Stomach (tissue), 9 donors: ENCODE measurements around the gene CCDC88B. TPM values are rescaled to one million over a fixed set of nuclear protein-coding genes. Genes with fewer than 3 reads are reported as not detected.
"Not testable (repeated sequence)": the region's sequence is repeated elsewhere in the genome, so short reads cannot be mapped to it uniquely, and the experiment has no call there.

Experiments
- DNase-seq, 2 donors: peaks; one replicate each; pipeline versions ENCODE4 v3.0.0 to v3.0.0-alpha.2; 2013 to 2019
- H3K27ac ChIP-seq, 5 donors: fragments of 200-600 bp in 4 of 5; sonication (generic) in 4 of 5; one replicate each; pipeline ENCODE4 v1.5.1; 2013 to 2019; ENCODE audit warnings: mild to moderate bottlenecking in 1 of 5, moderate library complexity in 1 of 5
- H3K27me3 ChIP-seq, 3 donors: fragments of 200-600 bp; sonication (generic); one replicate each; pipeline ENCODE4 v1.5.1; 2017 to 2019; ENCODE audit warnings: mixed run types in 1 of 3
- H3K36me3 ChIP-seq, 4 donors: fragments of 200-600 bp; sonication (generic); 1 replicate in 3 of 4; 2 replicates in 1 of 4; pipeline ENCODE4 v1.5.1; 2016 to 2019
- H3K4me1 ChIP-seq, 4 donors: fragments of 200-600 bp; sonication (generic); one replicate each; pipeline ENCODE4 v1.5.1; 2016 to 2019
- H3K4me3 ChIP-seq, 4 donors: fragments of 200-600 bp; sonication (generic) in 3 of 4; one replicate each; pipeline ENCODE4 v1.5.1; 2016 to 2019; ENCODE audit warnings: mild to moderate bottlenecking in 1 of 4
- H3K9me3 ChIP-seq, 4 donors: fragments of 200-600 bp; sonication (generic); one replicate each; pipeline ENCODE4 v1.5.1; 2016 to 2019
- EP300 ChIP-seq: sonication (generic); formaldehyde crosslinking; IDR thresholded peaks from one replicate; pipeline ENCODE4 v1.6.1; 2017; ENCODE audit warnings: antibody characterized with exemption
- POLR2A ChIP-seq, 4 donors: fragments of 450-650 bp; IDR thresholded peaks; one replicate each; pipeline ENCODE4 v1.6.1; 2016; ENCODE audit warnings: antibody characterized with exemption in 4 of 4, control low read depth in 2 of 4, mild to moderate bottlenecking in 1 of 4, moderate library complexity in 1 of 4
- POLR2AphosphoS5 ChIP-seq, 3 donors: sonication (generic); formaldehyde crosslinking; IDR thresholded peaks; one replicate each; pipeline ENCODE4 v1.6.1; 2016; ENCODE audit warnings: antibody characterized with exemption in 3 of 3
- WGBS, 5 donors: extraction: QIAGEN DNeasy Blood & Tissue Kit in 3 of 5; methylation state at CpG; one replicate each; pipeline versions ENCODE4 v1.1.5 to v1.1.7; 2013 to 2018; 5-methylcytosine and 5-hydroxymethylcytosine counted together
- intact Hi-C: fragments of 100-400 bp; cut with DNase I; formaldehyde crosslinking; loops from one replicate; pipeline ENCODE4 v1.15.1; 2023; ENCODE audit warnings: low total_unique reads
- polyA plus RNA-seq, 3 donors: library from polyadenylated mRNA; stranded (reverse); fragments of 200-250 nt; gene quantifications; one replicate each; pipeline ENCODE4 v1.2.3, GENCODE V29; 2013
- total RNA-seq, 5 donors: library from RNA; depleted of rRNA; stranded (reverse); fragments of >200 nt; gene quantifications; one replicate each; pipeline versions ENCODE4 v1.1.0 to v1.2.3, GENCODE V29; 2014 to 2016
- TF ChIP-seq, protein P1 (sequence below), 7 experiments: fragments of 450-650 bp in 4 of 7; fragments of 200-600 bp in 3 of 7; sonication (generic) in 3 of 7; IDR thresholded peaks; one replicate each; pipeline ENCODE4 v1.5.1; 2016 to 2019; ENCODE audit warnings: antibody characterized with exemption in 7 of 7, control low read depth in 2 of 7, mild to moderate bottlenecking in 1 of 7
- donor health status: healthy with polysubstance abuse.
- donor health status: Bipolar disorder and iron deficiency.
- donor health status: healthy.

CCDC88B gene
- total and polyA plus RNA-seq, 8 donors = 1.8 to 137 (median 37.0) TPM

DNA sequence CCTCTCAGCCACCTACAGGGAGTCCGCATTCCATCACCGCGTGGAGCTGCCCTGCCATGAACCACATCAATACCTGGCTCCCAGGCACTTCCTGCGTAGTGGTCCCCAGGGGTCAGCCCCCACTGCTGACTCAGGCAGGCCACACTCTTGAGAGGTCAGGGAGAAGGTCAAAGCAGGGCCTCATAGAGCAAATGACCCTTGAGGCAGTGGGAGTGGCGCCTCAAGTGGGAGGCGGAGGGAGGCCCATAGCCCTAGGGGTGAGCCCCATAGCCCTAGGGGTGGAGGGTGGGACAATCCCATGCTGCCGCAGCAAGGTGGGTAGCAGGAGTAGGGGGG is 17.1 kb upstream of the CCDC88B start:
- Histone ChIP-seq H3K27ac (peak overlapping the region in 2 of 5 donors; percentile 98 to 99), H3K27me3 (no peaks in the 10 kb centered on the region), H3K36me3 (peaks cover 14 to 33% (median 28%) of the 10 kb centered on the region in 4 donors), H3K9me3 (no peaks in the 10 kb centered on the region), H3K4me3 (no peak overlapping the region), H3K4me1 (peaks cover 18 to 47% (median 44%) of the 10 kb centered on the region in 4 donors)
- TF ChIP-seq EP300 = no peak
- no peak for TF ChIP-seq POLR2A (IDR thresholded peaks at IDR 0.05)
- TF ChIP-seq, protein P1, sequence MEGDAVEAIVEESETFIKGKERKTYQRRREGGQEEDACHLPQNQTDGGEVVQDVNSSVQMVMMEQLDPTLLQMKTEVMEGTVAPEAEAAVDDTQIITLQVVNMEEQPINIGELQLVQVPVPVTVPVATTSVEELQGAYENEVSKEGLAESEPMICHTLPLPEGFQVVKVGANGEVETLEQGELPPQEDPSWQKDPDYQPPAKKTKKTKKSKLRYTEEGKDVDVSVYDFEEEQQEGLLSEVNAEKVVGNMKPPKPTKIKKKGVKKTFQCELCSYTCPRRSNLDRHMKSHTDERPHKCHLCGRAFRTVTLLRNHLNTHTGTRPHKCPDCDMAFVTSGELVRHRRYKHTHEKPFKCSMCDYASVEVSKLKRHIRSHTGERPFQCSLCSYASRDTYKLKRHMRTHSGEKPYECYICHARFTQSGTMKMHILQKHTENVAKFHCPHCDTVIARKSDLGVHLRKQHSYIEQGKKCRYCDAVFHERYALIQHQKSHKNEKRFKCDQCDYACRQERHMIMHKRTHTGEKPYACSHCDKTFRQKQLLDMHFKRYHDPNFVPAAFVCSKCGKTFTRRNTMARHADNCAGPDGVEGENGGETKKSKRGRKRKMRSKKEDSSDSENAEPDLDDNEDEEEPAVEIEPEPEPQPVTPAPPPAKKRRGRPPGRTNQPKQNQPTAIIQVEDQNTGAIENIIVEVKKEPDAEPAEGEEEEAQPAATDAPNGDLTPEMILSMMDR (IDR thresholded peaks at IDR 0.05) = no peak
- no peak for TF ChIP-seq POLR2AphosphoS5 (IDR thresholded peaks at IDR 0.05)
- DNase-seq = peak in 1 of 2 donors; percentile 4
- 86 to 96% (median 87%) methylated on average over 7 of the region's 7 CpGs for WGBS, 5 donors
- intact Hi-C loops = no loop called here

GRCh38 chr11:64323373-64323772 is 16.6 kb upstream of the CCDC88B start:
- DNase-seq = no peak
- Histone ChIP-seq H3K9me3 (no peaks in the 10 kb centered on the region), H3K4me3 (no peak overlapping the region), H3K27me3 (no peaks in the 10 kb centered on the region), H3K4me1 (peaks cover 18 to 47% (median 43%) of the 10 kb centered on the region in 4 donors), H3K27ac (peak overlapping the region in 1 of 5 donors; percentile 11), H3K36me3 (peaks cover 14 to 33% (median 28%) of the 10 kb centered on the region in 4 donors)
- TF ChIP-seq EP300 (no peak), POLR2AphosphoS5 (IDR thresholded peaks at IDR 0.05) (no peak), POLR2A (IDR thresholded peaks at IDR 0.05) (no peak)
- TF ChIP-seq, protein P1 (IDR thresholded peaks at IDR 0.05) = no peak
- intact Hi-C loops = no loop called here
- whole genome bisulfite sequencing, 5 donors = 73 to 80% (median 78%) methylated on average over 5 of the region's 5 CpGs

DNA sequence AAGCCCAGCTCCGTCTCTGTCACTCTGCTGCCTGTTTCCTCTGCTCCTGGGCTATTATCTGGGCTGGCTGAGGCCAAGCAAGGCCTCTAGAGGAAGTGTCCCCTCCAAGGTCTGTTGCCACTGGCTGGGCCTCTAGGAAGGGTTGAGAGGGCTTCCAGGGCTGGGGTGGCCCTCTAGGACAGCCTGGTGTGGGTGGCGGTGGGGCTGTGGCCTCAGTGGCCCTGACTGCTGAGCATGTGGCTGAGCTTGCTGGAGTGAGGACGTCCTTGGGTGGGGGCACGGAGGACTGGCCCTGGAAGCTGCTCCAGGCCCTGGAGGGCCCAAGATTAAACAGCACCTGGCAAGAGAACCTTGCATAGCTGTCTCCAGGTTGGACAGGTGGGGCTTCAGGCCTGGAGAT is 16.0 kb upstream of the CCDC88B start:
- H3K27me3 ChIP-seq, intact Hi-C loops, H3K9me3 ChIP-seq, H3K4me3 ChIP-seq, DNase-seq: not testable (repeated sequence)
- peaks cover 13 to 45% (median 39%) of the 10 kb centered on the region in 4 donors for H3K4me1 ChIP-seq
- peaks cover 14 to 33% (median 28%) of the 10 kb centered on the region in 4 donors for H3K36me3 ChIP-seq
- 84 to 96% (median 88%) methylated on average over 4 of the region's 4 CpGs; no CpG with 5 or more reads in 1 of the 5 donors for WGBS, 5 donors
- H3K27ac ChIP-seq = peak overlapping the region in 1 of 5 donors; percentile 11

DNA sequence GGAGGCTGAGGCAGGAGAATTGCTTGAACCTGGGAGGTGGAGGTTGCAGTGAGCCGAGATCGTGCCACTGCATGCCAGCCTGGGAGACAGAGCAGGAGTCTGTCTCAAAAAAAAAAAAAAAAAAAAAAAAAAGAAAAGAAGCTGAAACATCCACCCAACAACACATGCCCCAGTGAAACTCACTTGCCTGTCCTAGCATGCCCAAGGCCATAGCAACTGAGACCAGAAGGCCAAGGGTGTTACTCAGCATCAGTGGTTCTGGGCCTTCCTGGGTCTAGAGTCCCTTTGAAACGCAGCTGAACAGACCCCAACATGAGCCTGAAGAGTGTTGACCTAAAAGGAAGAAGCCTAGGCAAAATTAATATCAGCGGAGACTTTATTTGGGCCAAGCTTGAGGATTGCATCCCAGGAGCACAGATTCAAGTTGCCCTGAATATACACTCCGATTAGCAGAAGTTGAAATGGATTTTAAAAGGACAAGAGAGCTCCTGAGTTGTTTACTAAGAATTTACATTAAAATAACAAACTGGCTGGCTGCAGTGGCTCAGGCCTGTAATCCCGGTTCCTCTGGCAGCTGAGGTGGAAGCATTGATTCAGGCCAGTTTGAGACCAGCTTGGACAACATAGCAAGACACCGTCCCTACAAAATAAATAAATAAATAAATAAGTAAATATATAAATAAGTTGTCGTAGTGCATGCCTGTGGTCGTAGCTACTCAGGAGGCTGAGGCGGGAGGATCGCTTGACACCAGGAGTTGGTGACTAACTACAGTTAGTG is 15.1 kb upstream of the CCDC88B start:
- DNase-seq = no peak
- H3K4me3 ChIP-seq = no peak overlapping the region
- peaks cover 14 to 33% (median 28%) of the 10 kb centered on the region in 4 donors for H3K36me3 ChIP-seq
- intact Hi-C loops = no loop called here
- peaks cover 5 to 45% (median 39%) of the 10 kb centered on the region in 4 donors for H3K4me1 ChIP-seq
- H3K27me3 ChIP-seq = no peaks in the 10 kb centered on the region
- H3K27ac ChIP-seq = no peak overlapping the region
- TF ChIP-seq EP300 (no peak), POLR2AphosphoS5 (IDR thresholded peaks at IDR 0.05) (no peak), POLR2A (IDR thresholded peaks at IDR 0.05) (no peak)
- TF ChIP-seq, protein P1 (IDR thresholded peaks at IDR 0.05) = no peak
- WGBS, 5 donors = 71 to 87% (median 79%) methylated on average over 10 to 11 of the region's 11 CpGs
- H3K9me3 ChIP-seq = no peaks in the 10 kb centered on the region

GRCh38 chr11:64327375-64327774 is 12.6 kb upstream of the CCDC88B start:
- Histone ChIP-seq H3K4me1 (peaks cover 6 to 41% (median 36%) of the 10 kb centered on the region in 4 donors), H3K9me3 (no peaks in the 10 kb centered on the region), H3K4me3 (no peak overlapping the region), H3K27ac (no peak overlapping the region), H3K36me3 (peaks cover 7 to 12% (median 10%) of the 10 kb centered on the region in 4 donors), H3K27me3 (no peaks in the 10 kb centered on the region)
- DNase-seq = no peak
- intact Hi-C loops = no loop called here
- TF ChIP-seq, protein P1 (IDR thresholded peaks at IDR 0.05) = no peak
- TF ChIP-seq POLR2AphosphoS5 (IDR thresholded peaks at IDR 0.05) = no peak
- no peak for TF ChIP-seq POLR2A (IDR thresholded peaks at IDR 0.05)
- TF ChIP-seq EP300 = no peak
- 83 to 93% (median 90%) methylated on average over 2 of the region's 2 CpGs for WGBS, 5 donors
